NCI-H748 (cell line): Measurements from ENCODE around the gene BBS9.

Experiments
- DNase-seq: peaks from one replicate; lab custom pipeline; 2025; ENCODE audit not compliant: unreplicated experiment; lab: John Stamatoyannopoulos, UW

Gene BBS9

DNA sequence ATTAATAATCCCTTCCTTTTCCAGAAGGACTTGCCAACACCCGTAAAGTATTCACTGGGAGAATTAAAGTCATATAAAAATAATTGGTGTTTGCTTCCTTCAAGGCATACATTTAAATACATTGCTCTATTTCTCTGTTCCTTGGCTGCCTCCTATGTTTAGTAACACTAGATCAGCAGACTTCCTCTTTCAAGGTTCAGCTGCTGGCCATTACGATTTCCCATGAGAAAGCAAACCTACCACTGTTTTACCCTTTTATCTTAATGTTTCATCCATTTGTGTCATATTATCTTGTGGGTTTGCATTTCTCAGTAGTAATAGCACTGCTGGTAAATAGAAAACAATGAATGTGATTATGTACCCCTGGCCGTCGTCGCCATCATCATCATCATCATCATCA is 462.1 kb downstream of the BBS9 start:
- no peak for DNase-seq

DNA sequence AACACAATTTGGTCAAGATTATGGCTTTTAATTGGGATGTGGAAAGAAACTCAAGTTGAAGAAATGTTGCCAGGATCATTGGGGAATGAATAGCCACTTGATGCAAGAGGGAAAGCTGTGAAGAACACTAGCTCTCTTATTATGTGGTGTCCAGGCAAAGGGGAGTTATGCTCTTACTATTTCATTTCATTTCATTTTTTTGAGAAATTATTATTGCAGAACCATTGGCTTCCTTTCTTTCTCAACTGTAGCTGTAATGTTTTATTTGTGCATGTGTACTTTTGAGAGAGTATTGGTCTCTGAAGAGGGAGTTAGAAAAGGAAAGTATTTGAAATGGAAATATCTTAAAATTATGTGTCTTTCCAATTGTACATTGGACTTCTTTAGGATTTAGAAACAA is 463.4 kb downstream of the BBS9 start:
- DNase-seq = no peak

DNA sequence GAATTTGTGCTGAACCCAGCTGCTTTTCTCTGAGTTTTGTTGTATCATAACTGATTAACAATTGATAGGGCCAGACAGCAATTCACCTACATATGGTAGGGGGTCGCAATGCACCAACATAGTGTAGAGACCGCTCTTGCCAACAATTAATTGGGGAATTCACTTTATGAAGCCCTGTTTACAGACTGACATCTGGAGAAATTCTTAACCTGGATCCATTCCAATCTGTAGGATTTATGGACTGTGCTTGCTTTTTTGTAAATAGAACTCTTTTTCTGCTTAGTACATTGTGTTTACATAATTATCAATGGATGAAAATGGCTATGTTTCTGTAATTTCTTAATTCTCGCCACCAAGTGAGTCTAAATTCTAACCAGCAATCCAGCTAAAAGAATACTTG is 464.2 kb downstream of the BBS9 start:
- DNase-seq = no peak

DNA sequence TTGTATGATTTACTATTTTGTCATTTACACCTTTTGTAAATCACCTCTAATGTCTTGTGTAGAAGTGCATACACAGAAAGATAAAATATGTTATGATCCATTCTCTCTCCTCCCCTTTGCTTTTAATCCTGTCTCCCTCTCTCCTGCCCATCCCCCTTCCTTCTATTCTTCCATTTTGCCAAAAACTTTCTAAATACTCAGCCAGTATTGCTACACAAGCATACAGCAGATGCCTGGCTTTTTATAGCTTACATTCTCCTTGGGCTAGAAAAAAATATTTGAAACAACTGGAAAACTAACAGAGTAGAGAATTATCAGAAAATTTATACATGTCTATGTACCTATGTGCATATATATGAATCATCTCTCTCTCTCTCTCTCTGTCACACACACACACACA is 467.3 kb downstream of the BBS9 start:
- DNase-seq = no peak

DNA sequence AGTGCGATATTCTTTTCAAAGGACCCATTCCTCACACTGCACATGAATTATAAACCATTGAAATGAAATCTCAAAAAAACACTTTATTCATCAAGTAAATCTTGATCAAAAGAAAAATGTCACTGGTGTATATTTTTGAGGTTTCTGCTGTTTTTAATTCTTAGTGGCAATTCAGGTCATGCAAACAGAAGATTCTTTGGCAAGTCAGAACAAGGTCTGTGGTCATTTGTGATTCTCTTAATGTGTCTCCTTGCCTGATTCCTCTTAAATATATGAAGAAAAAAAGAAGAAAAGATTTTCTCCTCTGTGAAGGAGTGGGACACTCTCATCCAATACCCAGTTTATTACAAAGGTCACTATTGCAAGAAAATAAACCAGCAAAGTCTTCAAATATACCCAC is 467.8 kb downstream of the BBS9 start:
- no peak for DNase-seq

DNA sequence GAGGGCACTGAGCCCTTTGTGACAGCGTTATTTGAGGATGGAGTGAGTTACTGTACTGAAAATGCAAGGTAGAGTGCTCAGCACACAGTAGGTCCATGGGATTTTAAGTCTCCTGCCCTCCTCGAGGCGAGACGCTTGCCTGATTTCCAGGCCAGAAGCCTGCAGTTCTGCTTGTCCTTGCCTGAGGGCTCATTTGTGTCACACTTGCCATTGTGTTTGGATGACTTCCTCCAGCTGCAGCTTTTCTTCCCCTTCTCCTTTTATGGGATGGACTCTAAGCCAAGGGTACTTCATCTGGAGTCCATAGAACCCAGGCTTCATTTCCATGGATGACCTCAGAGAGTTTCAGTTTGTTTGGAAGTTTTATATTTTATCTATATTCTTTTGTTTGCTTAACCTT is 471.7 kb downstream of the BBS9 start:
- no peak for DNase-seq

DNA sequence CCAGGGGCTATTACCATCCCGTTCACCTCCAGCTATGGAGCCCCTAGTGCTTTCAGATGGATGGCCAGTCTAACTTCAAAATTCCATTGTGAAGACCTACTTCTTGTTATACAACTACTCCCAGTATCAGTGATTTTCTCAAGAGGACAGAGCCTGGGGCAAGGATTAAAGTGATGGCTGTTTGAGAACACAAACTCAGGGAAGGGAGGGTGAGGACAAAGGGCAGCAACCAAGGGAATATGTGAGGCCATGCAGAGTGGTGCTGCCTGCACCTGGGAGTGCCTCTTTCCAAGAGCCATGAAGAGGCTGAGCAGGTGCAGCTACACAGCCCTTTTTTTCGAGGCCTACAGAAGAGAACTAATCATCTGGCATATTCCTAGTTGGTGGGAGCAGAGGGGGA is 472.5 kb downstream of the BBS9 start:
- DNase-seq = no peak

DNA sequence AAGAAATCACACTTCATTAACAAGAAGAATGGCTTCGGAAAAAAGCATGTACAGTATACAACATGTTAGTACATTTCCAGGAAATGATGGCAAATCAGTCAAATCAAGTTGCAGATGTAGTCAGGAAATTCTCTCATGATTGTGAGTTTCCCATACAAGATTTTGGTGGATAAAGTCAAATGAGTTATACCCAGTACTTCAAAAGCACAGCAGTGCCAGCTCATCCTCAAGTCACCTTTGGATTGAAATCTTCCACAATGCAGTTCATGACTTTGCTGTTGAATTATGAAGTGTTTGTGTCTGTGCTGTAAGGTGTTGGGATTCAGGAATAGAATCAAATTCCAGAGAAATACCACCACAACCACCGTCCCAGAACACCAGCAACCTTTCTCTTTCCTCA is 474.7 kb downstream of the BBS9 start:
- DNase-seq = no peak

DNA sequence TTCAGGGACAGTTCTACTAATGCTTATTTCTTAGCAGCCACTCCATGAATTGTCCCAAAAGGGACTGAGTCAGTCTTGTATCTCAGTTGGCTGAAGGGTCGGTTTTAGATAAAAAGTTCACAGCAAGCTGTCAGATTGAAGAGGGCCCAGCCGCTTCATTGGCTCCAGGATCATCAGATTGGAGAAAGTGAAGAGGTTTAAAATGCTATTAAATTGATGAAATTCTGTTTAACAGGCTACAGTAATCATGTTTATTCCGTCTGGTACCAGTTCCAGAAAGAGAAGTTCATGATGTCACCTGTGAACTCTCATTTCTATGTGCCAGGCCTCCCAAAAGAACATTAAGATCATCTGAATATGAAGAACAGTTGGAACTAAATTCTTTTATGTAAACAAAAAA is 481.6 kb downstream of the BBS9 start:
- DNase-seq = no peak

DNA sequence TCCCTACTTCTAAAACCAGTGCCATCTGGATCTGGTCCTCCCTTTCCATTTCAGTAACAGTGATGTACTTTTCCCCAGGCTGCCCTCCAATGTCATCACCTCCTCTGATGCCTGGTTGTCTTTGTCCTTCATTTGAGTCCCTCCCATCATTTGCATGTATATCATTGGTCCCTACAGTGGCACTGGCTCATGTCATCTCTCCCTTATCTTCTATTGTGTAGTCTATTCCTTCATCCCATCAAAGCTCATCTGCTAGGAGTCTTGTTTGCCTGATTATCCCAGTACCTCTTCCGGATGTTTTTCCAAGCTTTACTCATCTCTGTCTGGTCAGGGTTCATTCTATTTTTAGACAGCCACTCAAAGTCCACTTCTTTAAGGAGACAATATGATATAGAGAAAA is 483.1 kb downstream of the BBS9 start:
- no peak for DNase-seq

DNA sequence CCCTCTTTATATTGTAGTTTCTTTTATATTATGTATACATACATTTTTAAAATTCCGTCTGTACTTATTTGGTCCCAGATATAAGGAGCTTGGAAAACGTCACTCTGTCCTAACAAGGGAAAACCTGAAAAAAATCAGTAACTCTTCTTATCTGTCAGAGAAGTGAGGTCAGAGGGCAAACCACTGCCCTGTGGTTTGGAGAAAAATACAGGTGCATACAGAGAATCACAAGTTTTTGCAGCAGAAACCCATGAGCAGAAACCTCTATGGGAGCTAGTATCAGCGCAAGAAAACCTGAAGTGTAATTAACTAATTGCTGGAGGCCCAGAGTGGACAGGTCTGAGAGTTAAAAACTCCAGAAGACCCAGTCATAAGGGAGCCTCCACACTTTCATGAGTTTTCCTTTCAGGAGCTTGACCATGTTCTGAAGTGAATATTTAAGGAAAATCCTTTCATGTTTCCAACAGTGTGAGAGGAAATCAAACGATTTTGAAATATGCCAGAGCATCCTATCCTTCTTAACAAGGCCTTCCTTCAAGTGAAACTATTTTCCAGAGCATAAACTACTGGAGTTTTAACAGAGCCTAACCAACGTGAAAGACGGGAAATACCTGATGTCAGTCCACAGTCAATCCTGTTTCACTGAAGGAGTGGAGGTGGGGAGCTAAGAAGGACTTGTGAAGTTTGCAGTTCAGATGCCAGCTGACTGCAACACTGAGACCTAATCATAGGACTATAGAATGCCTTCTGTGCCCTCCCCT is 485.2 kb downstream of the BBS9 start:
- DNase-seq = no peak

DNA sequence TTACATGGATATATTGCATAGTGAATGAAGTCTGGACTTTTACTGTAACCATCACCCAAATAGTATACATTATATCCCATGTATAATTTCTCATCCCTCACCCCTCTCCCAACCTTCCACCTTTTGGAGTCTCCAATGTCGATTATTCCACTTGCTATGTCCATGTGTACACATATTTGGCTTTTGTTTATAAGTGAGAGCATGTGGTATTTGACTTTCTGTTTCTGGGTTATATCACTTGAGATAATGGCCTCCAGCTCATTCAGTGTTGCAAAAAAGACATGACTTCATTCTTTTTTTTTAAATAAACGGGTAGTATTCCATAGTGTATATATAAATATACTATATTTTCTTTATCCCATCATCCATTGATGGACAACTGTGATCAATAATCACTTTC is 487.4 kb downstream of the BBS9 start:
- no peak for DNase-seq

DNA sequence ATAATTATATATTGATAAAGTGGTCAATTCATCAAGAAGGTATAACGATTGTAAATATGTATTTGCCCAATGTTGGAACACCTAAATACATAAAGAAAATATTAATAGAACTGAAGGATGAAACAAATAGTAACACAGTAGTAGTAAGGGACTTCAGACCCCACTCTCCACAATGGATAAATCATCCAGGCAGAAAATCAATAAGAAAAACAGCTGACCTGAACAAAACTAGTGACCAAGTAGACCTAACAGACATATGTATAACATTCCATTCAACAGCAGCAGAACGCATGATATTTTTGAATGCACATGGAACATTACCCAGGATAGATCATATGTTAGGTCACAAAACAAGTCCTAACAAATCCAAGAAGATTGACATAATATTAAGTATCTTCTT is 489.9 kb downstream of the BBS9 start:
- no peak for DNase-seq

DNA sequence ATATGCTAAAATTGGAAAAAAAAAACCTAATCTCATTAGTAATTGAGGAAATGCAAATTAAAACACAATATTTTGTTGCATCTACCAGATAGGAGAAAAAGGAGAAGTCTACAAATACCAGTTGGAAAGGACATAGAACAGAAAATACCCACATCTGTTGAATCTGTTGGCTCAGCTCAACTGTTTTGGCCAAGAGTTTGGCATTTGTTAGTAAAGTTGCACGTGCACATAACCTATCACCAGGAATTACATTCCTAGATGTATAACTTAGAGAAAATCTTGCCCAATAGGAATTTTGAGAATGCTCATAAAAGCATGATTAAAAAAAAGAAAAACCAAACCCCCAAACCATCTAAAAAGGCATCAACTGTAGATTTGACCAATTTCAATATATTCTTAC is 493.9 kb downstream of the BBS9 start:
- DNase-seq = no peak

DNA sequence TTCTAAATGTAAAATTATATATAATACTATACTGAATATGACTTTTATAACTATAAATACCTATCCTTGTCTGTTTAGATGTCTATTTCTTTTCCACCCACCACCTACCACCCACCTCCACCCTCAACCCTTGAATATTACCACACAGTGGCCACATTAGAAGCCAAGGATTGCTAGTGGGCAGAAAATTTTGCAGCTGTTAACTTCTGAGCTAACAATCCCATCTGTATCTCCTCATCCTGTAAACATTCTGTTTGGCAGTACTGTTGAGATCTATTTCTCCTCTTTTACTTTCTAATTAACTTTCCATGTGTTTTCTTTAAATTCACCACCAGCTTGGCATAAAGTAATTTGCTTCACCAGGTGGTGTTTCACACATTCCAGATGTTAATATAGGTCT is 494.9 kb downstream of the BBS9 start:
- DNase-seq = no peak

DNA sequence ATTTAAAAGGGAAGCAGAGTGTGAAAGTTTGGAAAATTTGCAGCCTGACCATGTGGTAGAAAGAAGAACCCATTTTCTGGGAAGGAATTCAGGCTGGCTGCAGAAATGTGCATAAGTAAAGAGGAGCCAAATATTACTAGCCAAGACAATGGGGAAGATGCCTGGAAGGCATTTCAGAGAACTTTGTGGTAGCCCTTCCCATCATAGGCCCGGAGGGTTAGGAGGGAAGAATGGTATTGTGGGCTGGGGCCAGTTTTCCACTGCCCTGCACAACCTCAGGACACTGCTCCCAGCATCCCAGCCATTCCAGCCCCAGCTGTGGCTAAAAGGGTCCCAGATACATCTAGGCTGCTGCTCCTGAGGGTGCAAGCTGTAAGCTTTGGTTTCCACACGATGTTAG is 497.5 kb downstream of the BBS9 start:
- no peak for DNase-seq

DNA sequence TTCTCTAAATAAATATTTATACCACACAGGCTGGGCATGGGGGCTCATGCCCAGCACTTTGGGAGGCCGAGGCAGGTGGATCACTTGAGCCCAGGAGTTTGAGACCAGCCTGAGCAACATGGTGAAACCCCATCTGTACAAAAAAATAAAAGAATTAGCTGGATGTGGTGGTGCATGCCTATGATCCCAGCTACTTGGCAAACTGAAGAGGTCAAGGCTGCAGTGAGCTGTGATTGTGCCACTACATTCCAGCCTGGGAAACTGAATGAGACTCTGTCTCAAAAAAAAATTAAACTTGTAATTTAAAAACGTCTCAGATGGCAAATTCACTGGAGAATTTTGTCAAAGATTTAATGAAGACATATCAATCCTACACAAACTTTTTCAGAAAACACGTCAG is 498.4 kb downstream of the BBS9 start:
- DNase-seq = no peak

DNA sequence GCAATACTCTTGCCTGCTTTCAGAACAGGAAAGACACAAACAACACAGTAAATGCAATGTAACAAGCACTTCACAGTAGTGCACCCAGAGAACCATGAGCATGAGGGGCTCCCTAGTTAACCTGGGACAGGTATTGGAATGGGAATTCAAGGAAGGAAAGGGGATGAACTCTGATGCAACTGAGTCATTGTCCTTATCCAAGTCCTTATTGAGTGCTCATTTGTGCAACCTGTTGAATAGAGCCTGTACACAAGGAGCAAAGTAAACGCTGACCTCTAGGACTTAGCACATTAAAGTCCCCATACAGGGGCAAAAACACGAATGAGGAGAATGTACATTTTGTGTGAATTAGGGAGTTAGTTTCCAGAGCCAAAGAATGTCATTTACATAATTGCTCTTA is 499.5 kb downstream of the BBS9 start:
- DNase-seq = no peak

DNA sequence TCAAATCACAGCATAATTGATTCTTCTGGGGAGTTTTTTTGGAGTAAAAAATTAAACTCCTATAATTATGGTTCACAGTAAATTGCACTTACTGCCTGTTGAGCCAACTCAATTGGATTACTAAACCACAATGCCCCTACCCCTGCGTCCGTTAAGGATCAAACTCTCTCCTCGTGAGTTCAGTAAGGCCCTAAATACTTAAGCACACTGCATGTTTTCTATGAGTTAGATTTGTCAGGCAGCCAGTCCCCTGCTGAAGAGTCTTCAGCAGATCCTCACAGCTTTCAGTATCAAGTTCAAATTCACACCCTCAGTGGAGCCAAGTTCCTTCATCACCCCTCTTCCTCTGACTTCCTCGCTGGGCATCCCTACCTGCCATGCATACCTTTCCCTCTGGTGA is 501.0 kb downstream of the BBS9 start:
- DNase-seq = no peak

DNA sequence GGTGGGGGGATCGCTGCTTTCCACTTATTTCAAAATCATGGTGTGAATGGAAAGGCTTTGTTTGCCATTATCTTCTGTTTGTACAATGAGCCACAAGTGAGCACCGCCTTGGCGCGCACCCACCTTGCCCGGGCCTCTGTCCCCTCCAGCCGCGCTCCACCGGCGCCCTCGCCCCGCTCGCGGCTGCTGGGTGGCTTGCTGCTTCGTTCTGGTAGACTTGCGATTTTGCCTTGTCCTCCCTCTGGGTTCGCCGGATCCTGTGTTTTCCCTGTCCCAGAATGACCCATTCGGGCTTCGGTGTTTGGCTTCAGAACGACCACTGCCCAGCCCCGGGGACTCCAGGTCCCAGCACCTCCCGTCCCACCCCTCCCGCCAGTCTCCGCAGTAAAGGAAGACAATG is 503.0 kb downstream of the BBS9 start:
- no peak for DNase-seq

DNA sequence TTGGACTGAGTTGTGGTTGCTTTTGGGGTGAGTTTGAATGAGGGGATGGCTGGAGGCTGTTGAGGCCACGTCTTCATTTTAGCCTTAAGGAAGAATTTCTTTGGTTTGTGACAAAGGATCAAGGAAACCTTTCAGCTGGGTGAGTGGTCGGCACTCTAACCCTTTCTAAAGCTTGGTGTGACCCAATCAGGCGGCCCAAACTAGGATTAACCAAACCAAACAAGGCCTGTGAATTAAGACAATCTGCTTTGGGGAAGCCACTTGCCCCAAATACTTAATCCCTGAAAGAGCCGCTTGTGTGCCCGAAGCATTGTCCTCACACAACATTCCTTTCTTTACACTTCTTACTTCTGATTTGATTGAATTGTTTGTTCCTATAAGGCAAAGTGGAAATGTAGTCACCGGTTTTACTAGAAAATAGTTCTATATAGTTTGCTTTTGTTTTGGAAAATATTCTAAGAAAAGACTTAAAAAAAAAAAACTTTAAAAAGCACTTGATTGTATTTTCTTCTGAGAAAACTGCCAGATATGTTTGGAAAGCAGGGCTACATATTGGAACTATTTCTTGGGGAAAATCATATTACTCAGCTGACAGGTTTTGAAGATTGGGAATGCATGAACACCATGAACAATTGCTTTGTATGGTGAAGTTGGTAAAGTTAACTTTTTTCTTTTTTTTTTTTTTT is 503.6 kb downstream of the BBS9 start:
- DNase-seq = no peak

DNA sequence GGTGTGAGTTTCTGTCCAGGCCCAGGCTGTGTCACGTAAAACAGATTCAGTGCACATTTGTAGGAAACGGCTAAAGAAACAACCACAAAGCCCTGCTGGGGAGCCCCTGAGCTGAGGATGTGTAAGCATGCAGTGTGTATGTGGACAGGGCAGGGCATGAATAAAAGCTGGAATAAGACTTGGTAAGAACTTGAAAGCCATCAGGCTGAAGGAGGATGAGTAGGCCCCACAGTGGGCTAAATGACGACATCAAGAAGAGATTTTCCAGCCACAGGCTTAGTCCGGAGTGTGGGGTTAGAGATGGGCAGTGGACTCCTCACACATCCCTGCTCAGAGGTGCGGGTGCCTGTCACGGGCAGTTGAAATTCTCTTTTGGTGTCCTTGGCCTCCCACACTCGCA is 505.2 kb downstream of the BBS9 start:
- DNase-seq = no peak

DNA sequence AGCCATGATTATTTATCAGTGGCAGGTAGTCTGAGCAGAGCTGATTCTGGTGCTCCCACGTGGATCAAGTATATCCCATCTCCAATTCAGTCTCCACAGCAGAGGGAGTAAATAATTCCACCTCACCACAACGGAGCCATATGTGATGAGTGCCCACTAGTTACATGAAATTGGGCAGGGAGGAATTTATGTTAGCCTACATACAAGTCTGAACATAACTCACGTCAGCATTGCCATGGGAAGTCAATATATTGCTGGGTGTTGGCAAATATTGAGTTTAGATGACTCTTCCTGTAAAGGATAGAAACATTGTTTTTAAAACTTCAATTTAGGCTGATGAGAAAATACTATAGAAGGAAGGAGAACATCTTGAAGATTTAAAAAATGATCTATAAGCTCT is 507.0 kb downstream of the BBS9 start:
- DNase-seq = no peak
